A673 (cell line): ENCODE measurements around the gene COL3A1.

Experiments used
- CTCF ChIP-seq: fragments of 300-800, 200-600 bp; sonication (generic); conservative IDR thresholded peaks from 2 replicates; pipeline ENCODE4 v1.5.1; 2017; ENCODE audit warnings: low read depth, mild to moderate bottlenecking, antibody characterized with exemption, low read length, moderate library complexity, mixed read lengths
- EZH2 ChIP-seq: fragments of 200-600 bp; sonication (generic); IDR thresholded peaks from 2 replicates; pipeline ENCODE4 v1.6.1; 2017; ENCODE audit warnings: borderline replicate concordance, low read depth, mild to moderate bottlenecking, mixed read lengths, antibody characterized with exemption, low read length; ENCODE audit not compliant: poor library complexity, severe bottlenecking

GRCh38 chr2:189008555-189009262 lies 34.5 kb downstream of the COL3A1 start:
- TF ChIP-seq EZH2 (no peak), CTCF (no peak)
